Amniotic epithelial cell (primary cell): Measurements from ENCODE around the gene EIPR1.

ENCODE experiments used
- DNase-seq: peaks from one replicate; pipeline ENCODE4 v3.0.0-alpha.2; 2010; ENCODE audit warnings: low read depth

EIPR1 gene

DNA sequence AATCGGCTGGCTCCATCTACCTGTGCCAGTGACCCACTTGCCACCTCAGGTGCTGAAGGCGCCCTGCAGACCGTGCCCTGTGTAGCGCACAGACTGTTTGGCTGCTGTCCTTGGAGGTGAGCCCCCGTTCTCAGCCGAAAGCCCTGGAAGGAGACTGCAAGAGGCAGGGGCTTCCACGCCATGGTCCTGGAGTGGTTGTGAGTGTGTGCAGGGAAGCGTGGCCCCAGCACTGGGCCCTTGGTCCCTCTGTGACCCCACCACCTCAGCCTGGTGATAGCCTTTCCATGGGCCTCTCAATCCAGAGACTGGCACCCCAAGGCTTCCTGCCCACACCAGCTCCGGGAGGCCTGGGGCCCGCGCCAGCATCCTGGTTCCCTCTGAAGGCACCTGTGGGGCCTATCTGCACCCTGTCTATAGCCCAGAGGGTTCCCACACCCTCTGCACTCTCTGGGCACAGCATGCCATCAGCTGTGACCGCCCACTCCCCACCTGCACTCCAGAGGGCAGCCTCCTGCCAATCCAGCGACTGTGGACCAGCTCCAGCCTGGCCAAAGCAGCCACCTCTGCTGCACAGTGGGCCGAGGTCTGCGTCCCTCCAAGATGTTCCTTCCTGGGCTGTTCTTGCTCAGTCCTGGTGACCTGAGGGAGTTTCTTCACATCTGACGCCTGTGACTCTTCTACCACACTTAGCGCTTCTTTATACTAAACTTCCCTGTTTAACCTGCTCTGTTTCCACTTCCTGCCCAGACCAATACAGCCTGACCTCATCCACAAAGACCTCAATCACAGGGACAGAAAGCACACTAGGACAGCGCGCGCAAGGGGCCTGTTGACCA is 109.5 kb downstream of the EIPR1 start:
- DNase-seq: no peak

GRCh38 chr2:3266925-3267867 is 110.4 kb downstream of the EIPR1 start:
- DNase-seq: no peak

GRCh38 chr2:3265981-3266924 is 111.4 kb downstream of the EIPR1 start:
- no peak for DNase-seq

- no peak for DNase-seq
Observed at GRCh38 chr2:3265471-3265870, 112.1 kb downstream of the EIPR1 start.

DNA sequence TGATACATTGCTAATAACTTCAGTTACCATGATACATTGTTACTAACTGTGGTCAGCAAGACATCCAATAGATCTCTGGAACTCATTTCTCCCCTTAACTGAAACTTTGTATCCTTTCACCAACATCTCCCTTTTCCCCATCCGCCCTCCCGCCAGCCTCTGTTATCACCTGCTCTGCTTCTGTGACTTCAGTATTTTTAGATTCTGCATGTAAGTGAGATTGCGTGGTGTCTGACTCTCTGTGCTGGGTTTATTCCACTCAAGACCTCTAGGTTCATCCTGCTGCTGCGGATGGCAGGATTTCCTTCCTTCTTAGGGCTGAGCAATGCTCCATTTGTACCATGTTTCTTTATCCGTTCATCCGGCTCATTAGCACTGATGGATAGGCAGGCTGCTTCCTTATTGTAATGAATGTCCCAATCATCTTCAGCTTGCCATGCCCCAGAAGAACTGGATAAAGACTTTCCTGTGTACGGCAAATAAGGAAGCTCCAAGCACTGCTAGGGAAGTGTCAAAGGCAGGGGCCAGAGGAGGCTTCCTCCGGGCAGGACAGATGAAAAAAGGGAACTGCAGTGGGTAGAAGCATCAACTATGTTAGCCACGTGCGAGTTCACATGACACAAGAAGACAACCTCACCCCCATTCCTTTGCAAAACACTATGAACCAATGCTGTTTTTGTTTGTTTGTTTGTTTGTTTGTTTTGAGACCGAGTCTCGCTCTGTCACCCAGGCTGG is 113.4 kb downstream of the EIPR1 start:
- DNase-seq: no peak

DNA sequence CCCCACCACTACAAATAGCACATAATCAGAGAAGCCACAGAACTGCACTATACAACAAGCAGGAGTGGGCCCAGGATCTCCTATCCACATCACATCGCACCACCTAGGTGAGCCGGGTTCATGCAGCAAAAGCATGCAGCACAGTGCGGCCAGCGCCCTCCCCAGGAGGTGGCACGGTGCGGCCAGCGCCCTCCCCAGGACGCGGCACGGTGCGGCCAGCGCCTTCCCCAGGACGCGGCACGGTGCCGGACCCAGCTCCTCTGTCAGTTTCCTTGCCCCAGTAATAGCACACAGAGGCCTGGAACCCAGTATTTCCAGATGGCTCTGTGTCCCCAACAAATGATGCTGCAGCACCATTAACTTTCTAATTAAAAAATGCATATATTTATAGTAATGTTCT is 114.1 kb downstream of the EIPR1 start:
- DNase-seq: no peak

GRCh38 chr2:3262437-3263388 is 114.9 kb downstream of the EIPR1 start:
- DNase-seq: no peak

DNA sequence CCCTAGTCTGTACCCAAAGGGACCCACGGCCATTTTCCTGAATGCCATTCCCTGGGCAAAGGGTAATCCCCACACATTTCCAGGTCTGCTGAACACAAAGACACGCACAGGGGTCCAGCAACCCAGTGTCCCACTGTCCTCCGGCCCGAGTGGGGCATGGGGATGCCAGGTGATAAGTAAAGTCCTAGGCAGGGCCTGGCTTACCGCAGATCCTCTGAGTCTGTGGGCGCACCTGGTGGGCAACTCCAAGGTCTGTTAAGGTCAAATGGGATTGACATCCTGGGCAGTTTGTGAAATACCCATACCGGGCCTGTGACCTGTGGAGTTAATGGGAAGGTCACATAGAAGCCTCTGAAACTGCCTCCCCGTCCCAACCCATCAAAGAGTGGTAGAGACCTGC is 116.1 kb downstream of the EIPR1 start:
- no peak for DNase-seq

GRCh38 chr2:3260959-3261358 is 116.7 kb downstream of the EIPR1 start:
- no peak for DNase-seq

- no peak for DNase-seq
Observed at GRCh38 chr2:3257826-3258225, 119.8 kb downstream of the EIPR1 start.

DNA sequence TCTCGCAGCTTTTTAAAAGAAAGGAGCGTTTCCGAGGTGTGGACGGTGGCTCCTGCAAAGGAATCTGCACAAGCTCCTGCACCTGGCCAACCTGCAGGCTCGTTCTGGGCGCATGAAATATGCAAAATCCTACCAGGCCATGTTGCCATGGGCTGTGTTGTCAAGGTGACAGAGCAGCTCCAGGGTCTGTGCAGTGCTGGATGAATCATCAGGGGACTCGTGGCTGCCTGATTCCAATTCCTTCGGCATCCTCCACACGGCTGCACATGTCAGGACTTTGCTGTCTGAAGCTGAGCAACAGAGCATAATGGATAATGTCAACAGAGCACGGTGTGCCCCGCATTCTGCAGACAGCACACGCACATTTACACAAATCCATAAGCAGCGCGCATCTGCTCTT is 120.5 kb downstream of the EIPR1 start:
- DNase-seq: no peak

- DNase-seq: no peak
Observed at GRCh38 chr2:3256605-3257004, 121.0 kb downstream of the EIPR1 start.

DNA sequence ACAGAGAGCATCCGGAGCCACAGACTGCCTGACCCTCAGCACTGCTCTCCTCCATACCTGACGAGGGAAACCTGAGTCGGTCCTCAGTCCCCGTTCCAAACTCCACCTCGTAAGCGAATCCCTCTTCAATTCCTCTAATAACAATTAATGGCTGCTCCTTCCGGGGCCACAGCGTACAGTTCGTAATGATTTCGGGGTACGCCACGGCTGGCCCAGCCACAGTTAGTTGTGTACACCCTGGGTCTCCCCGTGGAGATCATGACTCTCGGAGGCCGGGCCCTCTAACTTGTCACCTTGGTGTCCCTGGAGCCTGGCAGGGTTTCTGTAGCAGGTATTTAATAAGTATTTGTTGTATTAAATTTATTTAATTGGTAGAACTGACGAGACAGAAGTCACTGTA is 121.5 kb downstream of the EIPR1 start:
- no peak for DNase-seq

DNA sequence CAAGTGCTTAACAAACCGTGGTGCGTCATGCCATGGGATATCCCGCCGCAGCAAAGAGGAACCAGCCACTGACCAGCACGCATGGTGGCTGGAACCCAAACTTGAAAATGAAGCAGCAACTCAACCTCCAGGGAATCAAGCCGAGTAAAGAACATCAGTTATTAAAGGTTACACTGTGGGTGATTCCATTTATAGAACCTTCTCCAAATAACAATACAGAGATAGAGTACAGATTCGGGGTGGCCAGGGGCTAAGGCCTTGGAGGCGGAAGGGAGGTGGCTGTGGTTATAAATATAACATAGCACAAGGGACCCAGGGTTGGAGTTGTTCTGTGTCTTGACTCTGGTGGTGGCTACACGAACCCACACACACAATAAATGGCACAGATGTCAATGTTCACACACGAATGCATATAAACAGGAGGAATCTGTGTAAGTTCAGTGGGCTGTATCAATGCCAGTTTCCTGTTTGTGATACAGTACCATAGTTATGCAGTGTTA is 123.1 kb downstream of the EIPR1 start:
- no peak for DNase-seq

DNA sequence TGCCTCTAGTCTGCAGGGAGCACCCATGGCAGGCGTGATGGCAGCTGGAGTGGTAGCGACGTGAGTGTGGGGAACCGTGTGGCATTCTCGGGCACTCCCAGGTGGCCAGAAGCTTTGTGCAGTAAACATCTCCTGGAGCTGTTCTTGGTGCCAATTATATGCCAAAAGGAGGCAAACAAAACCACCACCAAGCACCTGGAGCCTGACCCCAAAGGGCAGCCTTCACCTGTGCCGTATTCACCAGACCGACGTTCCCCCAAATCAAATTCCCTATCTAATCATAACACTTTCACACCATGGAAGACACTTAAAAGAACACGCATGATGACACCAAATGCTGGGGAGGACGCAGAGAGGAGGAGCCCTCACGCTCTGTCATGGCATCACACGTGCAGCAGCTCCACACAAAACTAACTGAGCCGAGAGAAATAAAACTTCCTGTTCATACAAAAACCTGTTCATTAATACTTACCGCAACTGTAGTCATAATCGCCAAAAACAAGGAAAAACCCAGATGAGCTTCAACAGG is 123.6 kb downstream of the EIPR1 start:
- DNase-seq: no peak

DNA sequence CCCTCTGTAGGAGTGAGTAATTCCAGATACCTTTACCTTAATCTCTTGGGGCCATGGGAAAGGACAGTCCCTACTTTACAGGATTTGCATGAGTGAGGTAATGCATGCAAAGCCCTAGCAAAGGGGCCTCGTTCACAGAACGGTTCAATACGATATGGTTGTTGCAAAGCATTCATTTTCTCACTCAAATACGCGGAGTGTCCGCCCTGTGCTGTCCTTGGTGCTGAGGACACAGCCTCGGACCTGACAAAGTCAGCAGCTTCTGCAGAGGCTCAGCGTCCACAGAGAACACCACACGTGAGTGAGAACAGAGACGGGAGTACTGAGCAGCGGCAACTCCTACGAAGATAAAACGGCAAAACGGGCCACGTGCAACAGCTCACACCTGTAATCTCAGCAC is 125.7 kb downstream of the EIPR1 start:
- peak; percentile 11 for DNase-seq

DNA sequence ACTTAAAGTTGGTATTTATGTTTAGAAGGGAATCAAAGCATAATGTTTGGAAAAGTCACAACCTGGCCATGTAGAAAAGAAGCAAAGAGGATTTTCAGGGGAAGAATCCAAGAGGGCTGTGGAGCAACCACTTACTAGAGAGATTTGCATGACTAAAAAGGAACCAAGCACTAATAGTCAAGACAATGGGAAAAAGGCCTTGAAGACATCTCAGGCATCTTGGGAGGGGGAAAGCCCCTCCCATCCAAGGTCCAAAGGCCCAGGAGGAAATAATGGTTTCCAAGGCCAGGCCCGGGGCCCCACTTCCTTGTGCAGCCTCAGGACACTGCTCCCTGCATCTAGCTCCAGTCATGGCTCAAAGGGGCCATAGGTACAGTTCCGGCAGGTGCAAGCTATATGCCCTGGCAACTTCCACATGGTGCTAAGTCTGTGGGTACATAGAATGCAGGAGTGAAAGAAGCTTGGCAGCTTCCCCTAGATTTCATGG is 128.1 kb downstream of the EIPR1 start:
- DNase-seq: no peak

- DNase-seq: no peak
Observed at GRCh38 chr2:3248754-3249475, 128.7 kb downstream of the EIPR1 start.
